Measurements from ENCODE around the gene PRM1.
A peak's percentile ranks its signal among the peaks of the same experiment; 100 is the strongest.

PRM1 gene

DNA sequence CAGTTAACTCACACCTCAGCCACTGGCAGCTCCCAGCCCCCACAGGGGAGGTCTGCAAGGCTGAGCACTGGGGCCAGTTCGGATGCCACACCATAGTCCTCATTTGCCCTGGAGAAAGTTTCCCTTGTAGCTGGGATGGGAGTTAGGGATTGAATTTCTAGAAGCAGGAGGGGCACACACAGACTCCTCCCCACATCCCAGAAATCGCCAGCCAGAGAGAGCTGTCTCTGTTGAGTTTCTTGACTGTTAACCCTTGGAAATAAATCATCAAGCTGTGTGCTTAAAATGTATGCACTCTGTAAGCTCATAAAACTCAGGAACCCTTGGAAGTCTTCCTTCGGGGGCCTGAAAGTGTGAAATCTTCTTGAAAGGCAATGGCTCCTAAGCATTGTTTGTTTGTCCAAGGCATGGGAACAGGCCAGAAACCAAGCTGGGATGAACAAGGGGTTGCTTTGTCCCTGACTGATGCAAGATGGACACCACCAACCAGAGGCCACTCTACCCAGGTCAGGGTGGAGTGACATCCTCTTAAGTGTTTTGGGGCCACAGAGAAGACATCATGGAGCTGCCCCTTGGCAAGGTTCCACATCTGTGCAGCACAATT is 7.3 kb downstream of the PRM1 start:
- no peak for DNase-seq (ENCODE audit: low spot score)

- no peak for DNase-seq (ENCODE audit: low spot score)
Observed at GRCh38 chr16:11272921-11273720, 8.0 kb downstream of the PRM1 start, which contains the start of gene PRM3. PRM3 (minus strand) TSS chr16:11273629; CDS start chr16:11273595, 34 bp downstream.

DNA sequence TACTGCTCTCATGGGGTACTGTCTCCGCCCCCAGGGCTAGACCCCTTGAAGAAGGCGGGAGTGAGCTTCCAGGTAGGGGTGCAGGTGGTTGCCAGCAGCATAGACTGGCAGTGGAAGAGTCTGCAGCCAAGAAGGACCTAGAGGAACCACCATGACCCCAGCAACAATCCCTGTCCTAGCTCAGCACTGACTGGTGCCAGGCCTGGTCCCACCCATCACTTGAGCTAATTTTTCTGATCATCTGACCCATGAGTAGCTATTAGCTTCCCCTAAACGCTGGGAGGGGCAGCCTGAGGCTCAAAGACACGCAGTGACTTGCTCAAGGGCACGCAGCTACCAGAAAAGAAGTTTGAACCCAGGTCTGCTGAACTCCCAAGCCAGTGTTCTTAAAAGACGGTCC is 8.6 kb downstream of the PRM1 start:
- no peak for DNase-seq (ENCODE audit: low spot score)

- DNase-seq (ENCODE audit: low spot score), result no peak
Observed at GRCh38 chr16:11271610-11272009, 9.5 kb downstream of the PRM1 start.

DNA sequence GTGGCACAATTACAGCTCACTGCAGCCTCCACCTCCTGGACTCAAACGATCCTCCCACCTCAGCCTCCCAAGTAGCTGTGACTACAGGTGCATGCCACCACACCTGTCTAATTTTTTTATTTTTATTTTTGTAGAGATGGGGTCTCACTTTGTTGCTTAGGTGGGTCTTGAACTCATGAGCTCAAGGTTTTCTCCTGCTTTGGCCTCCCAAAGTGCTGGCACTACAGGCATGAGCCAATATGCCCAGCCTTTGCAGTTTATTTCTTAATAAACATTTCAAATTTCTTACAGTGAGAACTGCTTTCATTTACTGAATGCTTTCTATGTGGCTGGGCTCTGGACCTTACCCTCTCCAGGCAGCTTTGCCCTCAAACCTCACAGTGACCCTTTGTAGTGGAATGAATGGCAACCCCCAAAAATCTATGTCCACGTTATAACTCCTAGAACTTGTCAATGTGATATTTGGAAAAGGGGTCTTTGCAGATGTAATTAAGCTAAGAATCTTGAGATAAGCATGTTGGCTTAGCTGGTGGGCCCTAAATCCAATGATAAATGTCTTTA is 10.4 kb downstream of the PRM1 start:
- DNase-seq (ENCODE audit: low spot score), result no peak

DNA sequence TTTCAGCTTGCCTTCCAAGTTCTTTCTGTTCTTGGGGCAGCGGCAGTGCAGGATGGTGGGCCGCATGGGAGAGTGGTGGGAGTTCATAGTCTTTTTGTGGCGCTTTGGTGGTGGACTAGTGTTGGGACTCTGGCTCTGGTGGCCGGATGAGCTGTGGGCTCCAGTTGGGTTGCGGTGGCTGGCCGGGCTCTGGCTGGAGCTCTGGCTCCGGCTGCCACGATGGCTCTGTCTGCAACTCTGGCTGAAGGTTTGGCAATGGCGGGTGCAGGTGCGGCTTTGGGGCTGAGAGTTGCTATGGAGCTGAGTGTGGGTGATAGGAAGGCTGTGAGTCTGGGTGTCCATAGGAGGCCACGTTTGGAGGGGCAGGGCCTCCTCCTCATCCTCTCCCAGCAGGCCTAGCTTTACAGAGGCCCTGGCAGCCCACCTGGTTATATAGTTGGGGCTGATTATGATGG is 12.2 kb downstream of the PRM1 start, which contains the start of gene TNP2:
TSS of gene TNP2 (minus strand) at position 405 of the 455 bp plus-strand sequence. CDS start at position 342, 63 bp downstream.
- no peak for DNase-seq (ENCODE audit: low spot score)

DNA sequence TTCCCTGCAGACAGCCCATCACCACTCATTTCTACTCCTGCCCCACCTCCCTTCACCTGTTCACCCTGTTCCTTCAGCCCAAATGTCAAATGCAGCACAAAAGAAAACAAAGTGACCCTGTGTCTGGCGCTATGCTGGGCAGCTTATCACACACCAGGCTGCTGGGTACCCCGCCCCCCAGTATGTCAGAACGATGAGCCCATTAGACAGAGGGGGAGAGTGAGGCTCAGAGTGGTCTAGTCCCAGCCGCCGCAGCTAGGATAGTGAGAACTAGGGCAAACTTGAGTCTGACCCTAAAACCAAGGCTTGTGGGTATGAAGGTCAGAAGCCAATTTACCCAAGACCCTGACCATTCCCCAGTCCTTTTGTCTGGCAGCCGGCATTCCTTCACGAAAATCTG is 16.0 kb downstream of the PRM1 start:
- no peak for DNase-seq (ENCODE audit: low spot score)

GRCh38 chr16:11264155-11264832 is 16.8 kb downstream of the PRM1 start:
- no peak for DNase-seq (ENCODE audit: low spot score)

GRCh38 chr16:11263737-11264136 is 17.4 kb downstream of the PRM1 start:
- peak; percentile 45 for DNase-seq (ENCODE audit: low spot score)

DNA sequence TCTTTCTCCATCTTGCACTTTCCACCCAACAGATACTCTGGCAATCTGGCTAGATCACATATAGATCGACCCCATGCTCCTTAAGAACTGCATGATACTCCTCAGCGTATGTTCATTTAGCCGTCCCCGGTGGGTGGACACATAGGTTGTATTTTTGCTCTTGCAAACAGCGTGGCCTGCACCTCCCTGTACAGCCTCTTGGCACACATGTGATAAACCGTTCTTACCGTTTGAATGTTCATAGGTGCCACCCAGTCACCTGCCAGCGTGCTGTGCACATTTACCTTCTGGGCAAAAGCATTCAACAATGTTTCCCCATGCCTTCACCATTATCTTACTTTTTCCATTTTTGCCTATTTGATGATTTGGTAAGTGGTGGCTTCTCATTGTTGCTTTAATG is 18.2 kb downstream of the PRM1 start:
- no peak for DNase-seq (ENCODE audit: low spot score)

GRCh38 chr16:11260596-11260966 is 20.5 kb downstream of the PRM1 start:
- no peak for DNase-seq (ENCODE audit: low spot score)

DNA sequence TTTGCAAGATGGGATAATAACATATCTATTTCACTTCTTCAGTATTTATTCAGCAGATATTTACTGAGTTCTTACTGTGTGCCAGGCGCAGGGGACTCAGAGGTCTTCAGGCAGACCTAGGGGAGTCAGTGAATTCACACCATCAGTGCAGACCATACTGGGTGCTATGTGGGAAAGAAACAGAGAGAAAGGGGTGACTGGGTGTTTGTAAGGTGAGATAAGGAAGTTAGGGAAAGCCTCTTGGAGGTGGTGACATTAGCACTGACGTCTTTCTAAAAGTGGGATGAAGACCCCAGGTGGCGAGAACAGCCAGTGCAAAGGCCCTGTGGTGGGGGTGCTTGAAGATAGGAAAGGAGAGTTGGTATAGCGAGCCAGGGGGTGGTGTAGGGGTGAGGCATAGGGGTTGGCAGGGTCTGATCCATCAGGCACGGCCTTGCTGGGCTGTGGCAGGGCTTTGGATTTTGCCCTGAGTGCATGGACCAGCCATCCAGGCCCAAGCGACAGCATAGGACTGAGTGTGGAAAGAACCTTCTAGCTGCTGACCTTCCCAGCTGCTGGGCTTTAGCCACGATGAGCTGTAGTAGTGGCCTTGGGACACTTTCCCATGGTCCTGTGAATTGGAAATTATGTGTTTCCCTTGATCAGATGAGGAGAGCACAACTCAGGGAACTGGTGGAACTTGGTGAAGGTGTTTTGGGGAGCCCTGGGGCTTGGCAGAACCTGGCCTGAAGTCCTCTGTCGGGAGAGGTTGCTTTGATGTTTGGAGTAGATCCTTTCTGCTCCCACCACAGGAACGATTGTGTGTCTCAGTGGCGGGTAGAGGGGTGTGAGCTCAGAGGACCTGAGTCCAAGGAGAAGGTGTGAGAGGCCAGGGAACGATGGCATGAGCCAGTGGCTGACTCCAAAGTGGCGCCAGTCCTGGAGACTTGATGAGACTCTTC is 21.2 kb downstream of the PRM1 start:
- DNase-seq (ENCODE audit: low spot score), result no peak

DNA sequence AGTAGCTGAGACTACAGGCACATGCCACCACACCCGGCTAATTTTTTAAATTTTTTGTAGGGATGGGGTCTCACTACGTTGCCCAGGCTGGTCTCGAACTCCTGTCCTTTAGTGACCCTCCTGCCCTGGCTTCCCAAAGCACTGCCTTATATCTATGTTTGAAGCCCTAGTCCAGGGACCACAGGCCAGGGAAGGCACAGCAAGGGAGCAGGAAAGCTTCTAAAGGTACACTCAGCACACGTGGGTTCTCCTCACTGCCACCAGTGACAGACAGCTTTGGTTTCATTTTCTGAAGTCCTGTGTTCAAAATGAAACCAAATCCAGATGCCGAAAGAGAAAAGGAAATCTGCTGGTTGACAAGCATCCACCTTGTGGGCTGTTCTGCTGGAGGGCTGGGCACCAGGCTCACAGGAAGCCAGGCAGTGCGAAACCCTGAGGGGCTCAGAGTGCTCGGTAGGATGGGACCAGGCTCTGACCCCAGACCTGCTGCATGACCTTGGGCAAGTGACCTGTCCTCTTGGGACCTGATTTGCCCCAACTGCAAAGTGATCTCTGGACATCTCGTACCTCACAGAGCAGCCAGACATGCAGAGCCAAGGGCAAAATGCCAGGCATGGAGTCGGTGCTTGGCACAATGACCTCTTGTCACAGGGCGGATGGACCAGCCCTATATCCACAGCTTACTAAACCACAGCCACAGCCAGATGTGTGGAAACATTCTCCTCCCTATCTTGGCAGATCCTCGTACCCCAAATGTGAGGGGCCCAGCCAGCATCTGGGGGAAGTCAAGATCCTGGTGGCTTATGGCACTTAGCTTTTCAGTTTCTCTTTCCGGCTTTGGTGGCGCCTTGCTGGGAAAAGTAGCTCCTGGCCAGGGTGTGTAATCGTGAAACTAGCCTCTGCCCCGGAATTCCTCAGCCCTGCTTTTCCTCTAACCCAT is 22.3 kb downstream of the PRM1 start:
- DNase-seq (ENCODE audit: low spot score), result peak; percentile 55

- DNase-seq (ENCODE audit: low spot score), result peak; percentile 74
Observed at GRCh38 chr16:11257131-11257938, 23.8 kb downstream of the PRM1 start.

- no peak for DNase-seq (ENCODE audit: low spot score)
Observed at GRCh38 chr16:11256661-11257130, 24.4 kb downstream of the PRM1 start.

DNA sequence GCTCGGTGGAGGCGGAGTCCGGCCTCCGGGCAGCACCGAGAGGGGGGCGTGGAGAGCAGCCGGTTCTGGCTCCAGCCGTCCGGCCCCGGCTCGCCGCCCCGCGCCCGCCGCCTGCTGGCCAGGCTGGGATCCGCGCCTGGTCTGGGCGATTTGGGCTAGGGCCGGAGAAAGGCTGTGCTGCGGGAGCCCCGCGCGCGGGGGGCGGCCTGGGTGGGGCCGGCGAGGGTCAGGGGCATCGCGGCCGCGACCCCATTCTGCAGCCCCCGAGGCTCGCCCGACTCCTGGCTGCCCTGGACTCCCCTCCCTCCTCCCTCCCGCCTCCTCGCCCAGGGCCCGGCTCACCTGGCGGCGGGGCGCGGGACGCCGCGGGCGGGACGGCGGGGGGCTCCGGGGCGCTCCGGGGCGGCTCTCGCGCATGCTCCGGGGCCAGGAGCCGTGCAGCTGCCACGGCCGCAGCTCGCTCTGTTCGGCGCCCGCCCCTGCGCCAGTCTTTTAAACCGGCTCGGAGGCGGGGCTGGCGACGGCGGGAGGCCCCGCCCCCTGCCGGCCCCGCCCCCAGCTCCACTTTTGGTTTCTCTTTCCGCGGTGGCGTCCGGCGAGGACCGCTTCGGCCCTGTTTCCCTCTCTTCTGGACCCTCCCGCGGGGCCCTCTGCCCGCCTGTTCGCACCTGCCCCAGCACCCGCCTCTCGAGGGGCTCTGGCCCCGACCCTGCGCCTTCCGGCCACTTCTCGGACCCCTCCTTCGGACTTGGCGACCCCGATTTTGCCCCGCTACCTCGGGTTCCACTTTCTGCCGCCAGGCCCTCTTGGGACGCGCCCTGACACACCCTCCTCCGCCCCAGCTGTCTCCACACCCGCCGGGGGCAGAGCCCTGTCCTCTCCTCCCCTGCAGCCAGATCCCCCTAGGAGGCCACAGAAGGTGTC is 25.1 kb downstream of the PRM1 start, which contains the start of gene SOCS1:
TSS of gene SOCS1 (minus strand) at position 468 of the 924 bp plus-strand sequence. CDS start 726 bp downstream, outside the sequence.
- peak; percentile 88 for DNase-seq (ENCODE audit: low spot score)

- peak; percentile 64 for DNase-seq (ENCODE audit: low spot score)
Observed at GRCh38 chr16:11254913-11255736, 26.0 kb downstream of the PRM1 start.
